Skin epidermis (tissue), 12 donors: ENCODE results near the gene TAF5L.
"Not testable (repeated sequence)": the region's sequence is repeated elsewhere in the genome, so short reads cannot be mapped to it uniquely, and the experiment has no call there.

Source experiments
- H3K27ac ChIP-seq, 21 experiments: fragments of 200-600 bp; sonication (generic) in 11 of 21; one replicate each; pipeline ENCODE4 v1.5.0; 2020; ENCODE audit warnings: mild to moderate bottlenecking in 3 of 21, inconsistent platforms in 2 of 21, moderate library complexity in 2 of 21
- H3K4me3 ChIP-seq, 7 experiments: fragments of 200-600 bp; sonication (generic) in 2 of 7; one replicate each; pipeline ENCODE4 v1.5.0; 2020; ENCODE audit warnings: inconsistent platforms in 2 of 7, mild to moderate bottlenecking in 2 of 7, moderate library complexity in 1 of 7

Gene TAF5L

GRCh38 chr1:229617351-229618100 lies 8.4 kb downstream of the TAF5L start:
- Histone ChIP-seq H3K27ac (no peak overlapping the region), H3K4me3 (no peak overlapping the region)

GRCh38 chr1:229614701-229615100 lies 11.2 kb downstream of the TAF5L start:
- H3K27ac ChIP-seq: no peak overlapping the region
- no peak overlapping the region for H3K4me3 ChIP-seq

GRCh38 chr1:229613938-229614337 lies 12.0 kb downstream of the TAF5L start:
- H3K4me3 ChIP-seq: no peak overlapping the region
- H3K27ac ChIP-seq: no peak overlapping the region

- no peak overlapping the region for H3K27ac ChIP-seq
Observed at GRCh38 chr1:229608590-229608989, 17.3 kb downstream of the TAF5L start.

DNA sequence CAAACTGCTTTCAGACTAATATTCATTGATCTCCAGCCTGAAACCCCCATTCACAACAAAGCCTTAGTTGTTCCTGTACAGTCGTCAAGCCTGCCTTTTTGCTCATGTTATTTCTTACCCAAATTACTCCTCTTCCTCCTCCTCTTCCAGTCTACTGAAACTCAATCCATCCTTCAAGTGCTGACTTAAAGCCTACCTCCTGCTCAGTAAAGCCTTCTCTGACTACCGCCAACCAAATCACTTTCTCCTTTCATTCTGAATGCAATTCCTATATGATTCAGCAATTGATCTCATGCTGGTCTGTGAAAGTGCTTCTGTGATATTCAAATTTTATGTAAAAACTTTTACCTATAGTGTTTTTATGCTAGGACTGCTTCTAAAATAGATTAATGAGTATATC lies 18.6 kb downstream of the TAF5L start:
- no peak overlapping the region for H3K27ac ChIP-seq

More at GRCh38 chr1:229608590-229608989, 17.3 kb downstream of the TAF5L start:
- no peak overlapping the region for H3K4me3 ChIP-seq

GRCh38 chr1:229603371-229604005 lies 22.4 kb downstream of the TAF5L start:
- Histone ChIP-seq H3K4me3 (no peak overlapping the region), H3K27ac (no peak overlapping the region)

More for the DNA sequence above, 18.6 kb downstream of the TAF5L start:
- no peak overlapping the region for H3K4me3 ChIP-seq

- no peak overlapping the region for H3K27ac ChIP-seq
- H3K4me3 ChIP-seq: no peak overlapping the region
Observed at GRCh38 chr1:229600229-229600628, 25.7 kb downstream of the TAF5L start.

DNA sequence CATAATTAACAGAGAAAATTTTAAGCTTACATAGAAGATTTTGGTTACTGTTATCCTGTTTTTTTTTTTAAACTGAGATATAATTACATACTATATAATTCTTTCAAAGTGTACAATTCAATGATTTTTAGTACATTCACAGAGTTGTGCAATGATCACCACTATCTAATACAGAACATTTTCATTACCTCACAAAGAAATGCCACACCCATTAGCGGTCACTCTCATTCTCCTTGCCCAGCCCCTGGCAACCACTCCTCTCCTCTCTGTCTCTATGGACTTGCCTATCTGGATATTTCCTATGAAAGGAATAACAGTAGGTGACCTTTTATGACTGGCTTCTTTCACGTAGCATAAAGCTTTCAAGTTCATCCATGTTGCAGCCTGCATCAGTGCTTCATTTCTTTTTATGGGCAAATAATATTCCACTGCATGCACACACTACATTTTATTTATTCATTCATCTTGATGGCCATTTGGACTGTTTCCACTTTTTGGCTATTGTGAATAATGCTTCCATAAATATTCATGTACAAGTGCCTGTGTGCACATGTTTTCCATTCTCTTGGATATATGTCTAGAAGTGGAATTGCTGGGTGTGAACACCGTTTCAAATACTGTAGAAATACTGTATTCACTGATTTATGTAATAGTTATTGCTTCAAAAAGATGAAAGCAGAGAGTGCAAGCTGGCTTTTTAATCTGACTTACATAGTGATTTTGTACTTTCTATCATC lies 26.5 kb downstream of the TAF5L start:
- no peak overlapping the region for H3K27ac ChIP-seq

GRCh38 chr1:229597877-229598276 lies 28.0 kb downstream of the TAF5L start:
- Histone ChIP-seq H3K4me3 (no peak overlapping the region), H3K27ac (peak overlapping the region in 10 of 21 experiments; percentile 21 to 76 (median 45))

More for the DNA sequence above, 26.5 kb downstream of the TAF5L start:
- no peak overlapping the region for H3K4me3 ChIP-seq

DNA sequence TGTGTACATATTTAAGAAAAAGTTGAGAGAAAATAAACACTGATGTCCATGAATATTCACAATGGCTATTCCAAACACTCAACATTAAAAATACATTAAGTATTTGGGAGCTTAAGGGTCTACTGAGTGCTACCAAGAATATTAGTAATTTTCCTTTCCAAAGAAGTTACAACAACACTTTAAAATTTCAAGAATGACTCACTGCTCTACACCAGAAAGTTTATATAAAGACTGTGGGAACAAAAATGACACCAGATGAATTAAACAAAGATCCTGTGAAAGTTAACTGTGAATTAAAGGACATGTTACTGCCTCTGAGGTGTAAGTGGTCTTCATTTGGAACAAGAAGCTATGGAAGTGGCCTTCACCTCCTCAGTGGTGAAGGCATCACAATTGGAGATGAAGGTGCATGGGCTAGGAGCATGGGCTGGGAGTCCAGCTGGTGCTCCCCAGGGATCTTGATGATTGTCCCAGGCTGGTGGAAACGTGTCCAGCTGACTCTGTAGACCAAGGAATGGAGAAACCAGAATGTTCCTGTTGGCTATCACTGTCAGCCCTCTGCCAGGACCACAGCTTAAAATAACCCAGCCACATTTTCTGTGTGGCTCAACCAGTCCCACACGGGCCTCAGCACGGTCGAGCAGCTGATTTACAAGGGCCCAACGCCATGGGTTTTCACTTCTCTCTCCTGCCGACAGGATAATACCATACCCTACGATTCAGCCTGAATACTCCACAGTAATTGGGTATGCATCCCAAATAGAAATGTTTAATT lies 28.8 kb downstream of the TAF5L start:
- Histone ChIP-seq H3K4me3 (no peak overlapping the region), H3K27ac (peak overlapping the region in 14 of 21 experiments; percentile 18 to 76 (median 42))

- peak overlapping the region in 4 of 21 experiments; percentile 20 to 76 (median 54) for H3K27ac ChIP-seq
- H3K4me3 ChIP-seq: not testable (repeated sequence)
Observed at GRCh38 chr1:229595876-229596275, 30.0 kb downstream of the TAF5L start.

- Histone ChIP-seq H3K4me3 (no peak overlapping the region), H3K27ac (no peak overlapping the region)
Observed at GRCh38 chr1:229594227-229595008, 31.5 kb downstream of the TAF5L start.

GRCh38 chr1:229593800-229594199 lies 32.1 kb downstream of the TAF5L start:
- H3K27ac ChIP-seq: no peak overlapping the region

GRCh38 chr1:229590119-229590518 lies 35.8 kb downstream of the TAF5L start:
- no peak overlapping the region for H3K4me3 ChIP-seq
- no peak overlapping the region for H3K27ac ChIP-seq

More at GRCh38 chr1:229593800-229594199, 32.1 kb downstream of the TAF5L start:
- H3K4me3 ChIP-seq: no peak overlapping the region

- no peak overlapping the region for H3K27ac ChIP-seq
- no peak overlapping the region for H3K4me3 ChIP-seq
Observed at GRCh38 chr1:229585338-229585737, 40.6 kb downstream of the TAF5L start.

GRCh38 chr1:229582715-229583114 lies 43.2 kb downstream of the TAF5L start:
- H3K27ac ChIP-seq: no peak overlapping the region
- no peak overlapping the region for H3K4me3 ChIP-seq

- H3K27ac ChIP-seq: no peak overlapping the region
- no peak overlapping the region for H3K4me3 ChIP-seq
Observed at GRCh38 chr1:229582011-229582694, 43.8 kb downstream of the TAF5L start.

GRCh38 chr1:229581485-229581884 lies 44.4 kb downstream of the TAF5L start:
- no peak overlapping the region for H3K27ac ChIP-seq
- no peak overlapping the region for H3K4me3 ChIP-seq
